Measurements from ENCODE around the gene CHST11.

GRCh38 chr12:104454997-104455396, 1.8 kb upstream of the CHST11 start:
- TF ChIP-seq POLR2A (IDR thresholded peaks at IDR 0.05; ENCODE audit: low read depth, low read length) (no peak), SPI1 (IDR thresholded peaks at IDR 0.05; ENCODE audit: low read depth, low read length) (no peak), TAF1 (IDR thresholded peaks at IDR 0.05; ENCODE audit: low read depth, low read length) (no peak), POLR2AphosphoS5 (IDR thresholded peaks at IDR 0.05; ENCODE audit: low read depth, low read length) (no peak)
